HepG2 (cell line): ENCODE measurements around the gene HK2. TPM values are rescaled to one million over a fixed set of nuclear protein-coding genes. Genes with fewer than 3 reads are reported as not detected.

ENCODE experiments used
- CCDC6 ChIP-seq: sonication (generic); formaldehyde crosslinking; IDR thresholded peaks from 2 replicates; pipeline ENCODE4 v1.8.1; 2022; ENCODE audit warnings: mild to moderate bottlenecking, missing genetic modification reagents, moderate library complexity
- EEA1 ChIP-seq: sonication (generic); formaldehyde crosslinking; IDR thresholded peaks from 2 replicates; pipeline ENCODE4 v1.5.1; 2020; ENCODE audit warnings: mild to moderate bottlenecking, missing genetic modification reagents, borderline replicate concordance
- FOXC1 ChIP-seq: sonication (generic); formaldehyde crosslinking; IDR thresholded peaks from 2 replicates; pipeline ENCODE4 v1.8.0; 2022; ENCODE audit warnings: mild to moderate bottlenecking, missing genetic modification reagents, borderline replicate concordance
- MAFF ChIP-seq: IDR thresholded peaks from 2 replicates; pipeline ENCODE4 v1.6.1; 2011; ENCODE audit warnings: low read depth, low read length, improper control_type of control experiment
- MAZ ChIP-seq, 2 experiments: sonication (generic) in 1 of 2; formaldehyde crosslinking in 1 of 2; IDR thresholded peaks; 2 replicates each; pipeline versions ENCODE4 v1.5.0 to v1.6.1; 2012 to 2020; ENCODE audit warnings: low read depth in 2 of 2, mild to moderate bottlenecking in 2 of 2, borderline replicate concordance in 1 of 2, improper control_type of control experiment in 1 of 2, low read length in 1 of 2, missing genetic modification reagents in 1 of 2, moderate library complexity in 1 of 2
- NAIF1 ChIP-seq: sonication (generic); formaldehyde crosslinking; IDR thresholded peaks from 2 replicates; pipeline ENCODE4 v1.5.0; 2020; ENCODE audit warnings: mild to moderate bottlenecking, missing genetic modification reagents, borderline replicate concordance
- RAD21 ChIP-seq: fragments of 450-650 bp; formaldehyde crosslinking; IDR thresholded peaks from 2 replicates; pipeline ENCODE4 v1.5.0; 2020; ENCODE audit warnings: mild to moderate bottlenecking
- SALL1 ChIP-seq: sonication (generic); formaldehyde crosslinking; IDR thresholded peaks from 2 replicates; pipeline ENCODE4 v1.8.0; 2022; ENCODE audit warnings: mild to moderate bottlenecking, missing genetic modification reagents
- SMC3 ChIP-seq: IDR thresholded peaks from 2 replicates; pipeline ENCODE4 v1.6.1; 2011; ENCODE audit warnings: low read length, improper control_type of control experiment
- ZNF12 ChIP-seq: sonication (generic); formaldehyde crosslinking; IDR thresholded peaks from 2 replicates; pipeline ENCODE4 v1.5.0; 2020; ENCODE audit warnings: missing genetic modification reagents
- ZNF441 ChIP-seq: sonication (generic); formaldehyde crosslinking; IDR thresholded peaks from 2 replicates; pipeline ENCODE4 v1.7.0; 2021; ENCODE audit warnings: missing genetic modification reagents, borderline replicate concordance
- ZNF501 ChIP-seq: sonication (generic); formaldehyde crosslinking; IDR thresholded peaks from 2 replicates; pipeline ENCODE4 v1.5.1; 2020; ENCODE audit warnings: mild to moderate bottlenecking, moderate library complexity, missing genetic modification reagents
- ZNF614 ChIP-seq: IDR thresholded peaks from 2 replicates; pipeline ENCODE4 v1.6.1; 2018; ENCODE audit warnings: missing biosample characterization, missing genetic modification reagents, inconsistent platforms, borderline replicate concordance
- ZNF766 ChIP-seq: sonication (generic); formaldehyde crosslinking; IDR thresholded peaks from 2 replicates; pipeline ENCODE4 v1.5.0; 2020; ENCODE audit warnings: missing genetic modification reagents, borderline replicate concordance
- ZNF891 ChIP-seq: sonication (generic); formaldehyde crosslinking; IDR thresholded peaks from 2 replicates; pipeline ENCODE4 v1.5.0; 2020; ENCODE audit warnings: mild to moderate bottlenecking, missing genetic modification reagents
- ZSCAN12 ChIP-seq: sonication (generic); formaldehyde crosslinking; IDR thresholded peaks from 2 replicates; pipeline ENCODE4 v1.9.0; 2021; ENCODE audit warnings: mild to moderate bottlenecking, missing genetic modification reagents
- polyA plus RNA-seq, 8 experiments: library from polyadenylated mRNA; depleted of rRNA in 3 of 8; stranded (reverse) in 7 of 8; unstranded in 1 of 8; fragments of >200 nt; fragmentation: Illumina TruSeq in 4 of 8; extraction: Trizol in 4 of 8; gene quantifications; 2 replicates each; pipeline versions ENCODE4 v1.2.1 to v1.2.3, GENCODE V29; 2011 to 2016; ENCODE audit warnings: low read depth in 4 of 8, missing spikeins in 1 of 8, mixed read lengths in 1 of 8; ENCODE audit not compliant: insufficient read depth in 1 of 8
- total RNA-seq, 5 experiments: library from RNA; depleted of rRNA; stranded (reverse); fragments of >200 nt; fragmentation: Illumina TruSeq; extraction: Trizol; gene quantifications; 2 replicates each; pipeline ENCODE4 v1.2.3, GENCODE V29; 2016; ENCODE audit warnings: low read depth in 1 of 5
- TF ChIP-seq, protein P1 (sequence below): sonication (generic); formaldehyde crosslinking; IDR thresholded peaks from 2 replicates; pipeline ENCODE4 v1.8.1; 2023; ENCODE audit warnings: mild to moderate bottlenecking, missing genetic modification reagents
- TF ChIP-seq, protein P2 (sequence below): sonication (generic); formaldehyde crosslinking; IDR thresholded peaks from 2 replicates; pipeline ENCODE4 v1.4.0; 2020; ENCODE audit warnings: missing genetic modification reagents, borderline replicate concordance

The HK2 gene
- total and polyA plus RNA-seq, 2 of the 13 experiments (the other 11 are each of a cell fraction or from before 2014, with no cell fraction given), result 13.2 to 101 TPM

DNA sequence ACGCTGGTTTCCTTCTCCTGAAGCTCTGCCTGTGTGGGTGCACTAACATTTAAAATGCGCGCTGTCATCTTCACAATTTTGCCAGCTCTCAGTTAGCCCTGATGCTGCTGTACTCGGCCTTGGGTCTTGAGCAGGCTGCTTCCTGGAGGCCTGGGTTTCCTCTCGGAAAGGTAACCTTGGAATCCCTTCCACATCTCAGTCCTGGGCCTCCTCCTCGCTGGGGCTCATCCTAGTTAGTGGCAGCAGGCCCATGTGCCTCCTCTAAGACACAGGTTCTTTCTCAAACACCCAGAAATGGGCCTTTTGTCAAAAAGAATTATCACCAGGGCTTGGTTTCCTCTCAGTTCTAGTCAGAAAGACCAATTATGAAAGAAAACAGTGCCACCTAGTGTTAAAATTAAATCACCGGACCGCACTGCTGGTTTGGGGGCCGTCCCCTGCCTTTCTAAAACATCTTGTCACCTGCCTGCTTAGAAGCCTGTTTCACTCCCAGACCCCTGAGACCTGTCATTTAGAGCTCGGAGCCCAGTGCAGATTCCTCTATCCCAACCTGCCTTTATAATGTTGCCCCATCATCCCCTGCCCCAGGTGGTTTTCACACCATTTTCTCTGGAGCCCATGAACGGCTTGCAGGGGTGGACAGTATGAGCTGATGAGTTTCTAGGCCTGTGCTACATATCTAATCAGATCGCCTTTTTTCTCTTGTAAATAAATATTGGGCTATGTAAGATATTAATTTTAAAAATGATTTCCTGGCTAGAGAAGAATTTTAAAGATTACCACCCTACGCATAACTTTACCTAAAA lies 42.4 kb downstream of the HK2 start (continued):
- TF ChIP-seq ZNF766 (0 out of 2 replicates have a peak, but pooled peaks have one; percentile 34), ZNF12 (CRISPR knock-in tag) (no peak), MAZ (IDR thresholded peaks at IDR 0.05; ENCODE audit: borderline replicate concordance, low read depth, low read length) (0 out of 2 replicates have a peak, but pooled peaks have one; percentile 42), MAZ (CRISPR knock-in tag; IDR thresholded peaks at IDR 0.05; ENCODE audit: low read depth) (no peak), MAFF (no peak), EEA1 (no peak), ZNF614 (CRISPR knock-in tag) (no peak), FOXC1 (CRISPR knock-in tag) (no peak), ZNF501 (CRISPR knock-in tag) (0 out of 2 replicates have a peak, but pooled peaks have one; percentile 48), SALL1 (CRISPR knock-in tag) (peak; percentile 14; the same call in 1 of the 2 replicates), ZNF891 (CRISPR knock-in tag) (0 out of 2 replicates have a peak, but pooled peaks have one; percentile 52), SMC3 (peak; percentile 89), NAIF1 (CRISPR knock-in tag) (no peak), ZNF441 (no peak), RAD21 (CRISPR knock-in tag) (peak; percentile 75), ZSCAN12 (CRISPR knock-in tag) (0 out of 2 replicates have a peak, but pooled peaks have one; percentile 8), CCDC6 (CRISPR knock-in tag) (0 out of 2 replicates have a peak, but pooled peaks have one; percentile 38)
- TF ChIP-seq, protein P1, sequence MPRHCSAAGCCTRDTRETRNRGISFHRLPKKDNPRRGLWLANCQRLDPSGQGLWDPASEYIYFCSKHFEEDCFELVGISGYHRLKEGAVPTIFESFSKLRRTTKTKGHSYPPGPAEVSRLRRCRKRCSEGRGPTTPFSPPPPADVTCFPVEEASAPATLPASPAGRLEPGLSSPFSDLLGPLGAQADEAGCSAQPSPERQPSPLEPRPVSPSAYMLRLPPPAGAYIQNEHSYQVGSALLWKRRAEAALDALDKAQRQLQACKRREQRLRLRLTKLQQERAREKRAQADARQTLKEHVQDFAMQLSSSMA (CRISPR knock-in tag), result peak; percentile 44; the same call in 1 of the 2 replicates
- TF ChIP-seq, protein P2, sequence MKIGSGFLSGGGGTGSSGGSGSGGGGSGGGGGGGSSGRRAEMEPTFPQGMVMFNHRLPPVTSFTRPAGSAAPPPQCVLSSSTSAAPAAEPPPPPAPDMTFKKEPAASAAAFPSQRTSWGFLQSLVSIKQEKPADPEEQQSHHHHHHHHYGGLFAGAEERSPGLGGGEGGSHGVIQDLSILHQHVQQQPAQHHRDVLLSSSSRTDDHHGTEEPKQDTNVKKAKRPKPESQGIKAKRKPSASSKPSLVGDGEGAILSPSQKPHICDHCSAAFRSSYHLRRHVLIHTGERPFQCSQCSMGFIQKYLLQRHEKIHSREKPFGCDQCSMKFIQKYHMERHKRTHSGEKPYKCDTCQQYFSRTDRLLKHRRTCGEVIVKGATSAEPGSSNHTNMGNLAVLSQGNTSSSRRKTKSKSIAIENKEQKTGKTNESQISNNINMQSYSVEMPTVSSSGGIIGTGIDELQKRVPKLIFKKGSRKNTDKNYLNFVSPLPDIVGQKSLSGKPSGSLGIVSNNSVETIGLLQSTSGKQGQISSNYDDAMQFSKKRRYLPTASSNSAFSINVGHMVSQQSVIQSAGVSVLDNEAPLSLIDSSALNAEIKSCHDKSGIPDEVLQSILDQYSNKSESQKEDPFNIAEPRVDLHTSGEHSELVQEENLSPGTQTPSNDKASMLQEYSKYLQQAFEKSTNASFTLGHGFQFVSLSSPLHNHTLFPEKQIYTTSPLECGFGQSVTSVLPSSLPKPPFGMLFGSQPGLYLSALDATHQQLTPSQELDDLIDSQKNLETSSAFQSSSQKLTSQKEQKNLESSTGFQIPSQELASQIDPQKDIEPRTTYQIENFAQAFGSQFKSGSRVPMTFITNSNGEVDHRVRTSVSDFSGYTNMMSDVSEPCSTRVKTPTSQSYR (CRISPR knock-in tag), result no peak
